Brain microvascular endothelial cell (primary cell): Measurements from ENCODE around the gene TMCO1.

Source experiments
- DNase-seq: peaks from one replicate; pipeline ENCODE4 v3.0.0-alpha.2; 2020
- H3K27ac ChIP-seq: fragments of 250-450 bp; sonication (Bioruptor Pico); 2 replicates; pipeline ENCODE4 v1.5.1; 2020; ENCODE audit warnings: mild to moderate bottlenecking, moderate library complexity
- H3K27me3 ChIP-seq: fragments of 250-450 bp; sonication (Bioruptor Pico); replicated peaks from 2 replicates; pipeline ENCODE4 v1.5.1; 2020; ENCODE audit warnings: mild to moderate bottlenecking
- H3K36me3 ChIP-seq: fragments of 250-450 bp; sonication (Bioruptor Pico); replicated peaks from 2 replicates; pipeline ENCODE4 v1.5.1; 2020; ENCODE audit warnings: mild to moderate bottlenecking
- H3K4me3 ChIP-seq: 2 replicates; pipeline ENCODE4 v1.5.1; 2011; ENCODE audit warnings: low read depth, mild to moderate bottlenecking, control low read depth, low read length, moderate library complexity
- in situ Hi-C: cut with HindIII; loops from 2 replicates; pipeline ENCODE4 v1.10.0; 2017; ENCODE audit warnings: low sequenced_read_pairs, low pct_ligation_motif_present
- TF ChIP-seq, protein P1 (sequence below): IDR thresholded peaks from 2 replicates; pipeline ENCODE4 v1.5.1; 2011; ENCODE audit warnings: low read depth, mild to moderate bottlenecking, moderate library complexity, low read length, control low read depth, inconsistent platforms; ENCODE audit errors: missing control alignments

TMCO1 gene

DNA sequence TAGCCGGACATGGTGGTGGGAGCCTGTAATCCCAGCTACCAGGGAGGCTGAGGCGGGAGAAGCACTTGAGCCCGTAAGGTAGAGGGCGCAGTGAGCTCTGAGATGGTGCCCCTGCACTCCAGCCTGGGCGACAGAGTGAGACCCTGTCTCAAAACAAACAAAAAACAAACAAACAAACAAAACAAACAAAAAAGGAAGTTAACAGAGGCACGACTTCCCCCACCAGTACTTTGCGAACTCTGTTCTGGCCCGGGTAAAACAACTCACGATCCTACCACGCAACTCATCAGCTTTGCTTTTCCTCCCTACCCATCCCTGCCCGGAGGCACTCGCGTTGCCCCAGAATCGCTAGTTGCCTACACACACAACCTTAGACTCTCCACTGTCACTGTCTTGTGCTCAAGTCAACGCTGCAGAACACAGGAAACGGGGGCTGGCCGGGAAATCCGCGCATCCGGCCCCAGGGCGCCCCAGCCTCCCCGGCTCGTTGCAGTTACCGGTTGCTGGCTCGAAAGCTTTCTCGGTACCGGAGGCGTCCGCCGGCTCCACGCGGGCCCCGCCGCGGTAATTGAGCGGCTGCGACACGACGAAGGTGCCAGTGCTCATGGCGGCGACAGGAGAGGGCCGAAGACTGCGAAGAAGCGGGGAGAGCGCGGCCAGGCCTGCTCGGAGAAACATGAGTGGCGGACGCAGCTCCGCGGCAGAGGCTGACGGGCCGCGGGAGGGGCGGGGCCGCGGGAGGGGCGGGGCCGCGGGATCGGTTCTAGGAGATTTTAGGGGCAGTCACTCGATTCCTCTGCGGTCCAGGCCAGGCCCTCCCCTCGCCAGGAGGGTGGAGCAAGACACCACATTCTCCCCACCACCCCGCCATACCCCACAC, 70.5 kb downstream of the TMCO1 start, which contains the start of gene ALDH9A1:
Gene ALDH9A1 (minus strand): TSS at position 682 of the 880 bp plus-strand sequence. CDS start 4 bp downstream, at position 678.
- DNase-seq: peak; percentile 79
- in situ Hi-C loops: no loop called here
- no peaks in the 10 kb centered on the region for H3K27me3 ChIP-seq
- H3K36me3 ChIP-seq: no peaks in the 10 kb centered on the region
- peak within 1 kb of the TSS; percentile 96 for H3K4me3 ChIP-seq
- TF ChIP-seq, protein P1, sequence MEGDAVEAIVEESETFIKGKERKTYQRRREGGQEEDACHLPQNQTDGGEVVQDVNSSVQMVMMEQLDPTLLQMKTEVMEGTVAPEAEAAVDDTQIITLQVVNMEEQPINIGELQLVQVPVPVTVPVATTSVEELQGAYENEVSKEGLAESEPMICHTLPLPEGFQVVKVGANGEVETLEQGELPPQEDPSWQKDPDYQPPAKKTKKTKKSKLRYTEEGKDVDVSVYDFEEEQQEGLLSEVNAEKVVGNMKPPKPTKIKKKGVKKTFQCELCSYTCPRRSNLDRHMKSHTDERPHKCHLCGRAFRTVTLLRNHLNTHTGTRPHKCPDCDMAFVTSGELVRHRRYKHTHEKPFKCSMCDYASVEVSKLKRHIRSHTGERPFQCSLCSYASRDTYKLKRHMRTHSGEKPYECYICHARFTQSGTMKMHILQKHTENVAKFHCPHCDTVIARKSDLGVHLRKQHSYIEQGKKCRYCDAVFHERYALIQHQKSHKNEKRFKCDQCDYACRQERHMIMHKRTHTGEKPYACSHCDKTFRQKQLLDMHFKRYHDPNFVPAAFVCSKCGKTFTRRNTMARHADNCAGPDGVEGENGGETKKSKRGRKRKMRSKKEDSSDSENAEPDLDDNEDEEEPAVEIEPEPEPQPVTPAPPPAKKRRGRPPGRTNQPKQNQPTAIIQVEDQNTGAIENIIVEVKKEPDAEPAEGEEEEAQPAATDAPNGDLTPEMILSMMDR: peak; percentile 50
- peak within 1 kb of the TSS; percentile 68 for H3K27ac ChIP-seq

- no peak for DNase-seq
- in situ Hi-C loops: no loop called here
Observed at GRCh38 chr1:165697491-165697880, 71.2 kb downstream of the TMCO1 start.

GRCh38 chr1:165696625-165697100, 72.0 kb downstream of the TMCO1 start:
- TF ChIP-seq, protein P1: no peak
- DNase-seq: peak; percentile 38
- in situ Hi-C loops: no loop called here
- no peaks in the 10 kb centered on the region for H3K36me3 ChIP-seq
- no peaks in the 10 kb centered on the region for H3K27me3 ChIP-seq
- H3K27ac ChIP-seq: peak overlapping the region; percentile 46
- peak overlapping the region; percentile 96 for H3K4me3 ChIP-seq

More at GRCh38 chr1:165697491-165697880, 71.2 kb downstream of the TMCO1 start:
- Histone ChIP-seq H3K36me3 (no peaks in the 10 kb centered on the region), H3K27ac (peak overlapping the region; percentile 68), H3K4me3 (peak overlapping the region; percentile 96), H3K27me3 (no peaks in the 10 kb centered on the region)
- TF ChIP-seq, protein P1: no peak

- no peak for DNase-seq
- no peak overlapping the region for H3K27ac ChIP-seq
- no peak overlapping the region for H3K4me3 ChIP-seq
- TF ChIP-seq, protein P1: no peak
- in situ Hi-C loops: no loop called here
- no peaks in the 10 kb centered on the region for H3K36me3 ChIP-seq
- no peaks in the 10 kb centered on the region for H3K27me3 ChIP-seq
Observed at GRCh38 chr1:165695031-165695430, 73.6 kb downstream of the TMCO1 start.

- Histone ChIP-seq H3K36me3 (no peaks in the 10 kb centered on the region), H3K27ac (no peak overlapping the region), H3K4me3 (no peak overlapping the region), H3K27me3 (no peaks in the 10 kb centered on the region)
- TF ChIP-seq, protein P1: no peak
- no peak for DNase-seq
- in situ Hi-C loops: no loop called here
Observed at GRCh38 chr1:165688046-165688445, 80.6 kb downstream of the TMCO1 start.
